Testis (tissue), 3 donors: Measurements from ENCODE around the gene SIM1. TPM values are rescaled to one million over a fixed set of nuclear protein-coding genes. Genes with fewer than 3 reads are reported as not detected.

Source experiments
- DNase-seq: peaks from one replicate; pipeline ENCODE4 v3.0.0-alpha.2; 2019
- H3K27ac ChIP-seq, 2 donors: fragments of 200-600 bp; sonication (generic); one replicate each; pipeline ENCODE4 v1.5.1; 2019
- H3K27me3 ChIP-seq: fragments of 200-600 bp; sonication (generic); one replicate; pipeline ENCODE4 v1.5.1; 2019
- H3K36me3 ChIP-seq: fragments of 200-600 bp; sonication (generic); one replicate; pipeline ENCODE4 v1.5.1; 2017; ENCODE audit warnings: low read depth; ENCODE audit errors: missing control alignments
- H3K4me1 ChIP-seq: fragments of 200-600 bp; sonication (generic); one replicate; pipeline ENCODE4 v1.5.1; 2019
- H3K4me3 ChIP-seq, 2 donors: fragments of 200-600 bp; sonication (generic); one replicate each; pipeline ENCODE4 v1.5.1; 2017 to 2019
- H3K9me3 ChIP-seq: fragments of 200-600 bp; sonication (generic); one replicate; pipeline ENCODE4 v1.5.1; 2017
- CTCF ChIP-seq, 3 experiments: fragments of 450-650 bp in 2 of 3; fragments of 200-600 bp in 1 of 3; sonication (generic) in 1 of 3; IDR thresholded peaks; one replicate each; pipeline ENCODE4 v1.5.1; 2016 to 2019; ENCODE audit warnings: antibody characterized with exemption in 3 of 3, mild to moderate bottlenecking in 2 of 3, moderate library complexity in 1 of 3
- POLR2A ChIP-seq: fragments of 450-650 bp; IDR thresholded peaks from one replicate; pipeline ENCODE4 v1.6.1; 2017; ENCODE audit warnings: antibody characterized with exemption, mild to moderate bottlenecking, moderate library complexity
- WGBS, 2 donors: methylation state at CpG; one replicate each; pipeline ENCODE4 v1.1.5; 2018; 5-methylcytosine and 5-hydroxymethylcytosine counted together
- intact Hi-C: fragments of 100-400 bp; cut with DNase I; formaldehyde crosslinking; loops from one replicate; pipeline ENCODE4 v1.15.1; 2023; ENCODE audit warnings: low total_unique reads
- polyA plus RNA-seq: library from polyadenylated mRNA; stranded (reverse); fragments of 350-450 nt; fragmentation: Illumina TruSeq; extraction: RNeasy Lipid Tissue Mini Kit (QIAGEN cat#74804); gene quantifications from one replicate; pipeline ENCODE4 v1.2.3, GENCODE V29; 2014; ENCODE audit warnings: low read depth, low replicate concordance; ENCODE audit not compliant: insufficient read depth
- total RNA-seq, 2 donors: library from RNA; depleted of rRNA; stranded (reverse); fragments of >200 nt; gene quantifications; one replicate each; pipeline ENCODE4 v1.2.3, GENCODE V29; 2016

The SIM1 gene
- total and polyA plus RNA-seq, 3 donors from 2014 or later: 0.43 to 1.5 (median 0.88) TPM

- peaks cover 12% of the 10 kb centered on the region for H3K27me3 ChIP-seq
- no peaks in the 10 kb centered on the region for H3K36me3 ChIP-seq
- H3K27ac ChIP-seq: no peak overlapping the region
- intact Hi-C loops: no loop called here
- DNase-seq: no peak
- WGBS, 2 donors: 14% methylated on average over 13 of the region's 13 CpGs
- no peaks in the 10 kb centered on the region for H3K9me3 ChIP-seq
- H3K4me1 ChIP-seq: no peaks in the 10 kb centered on the region
- TF ChIP-seq POLR2A (no peak), CTCF (IDR thresholded peaks at IDR 0.05) (no peak)
- H3K4me3 ChIP-seq: no peak overlapping the region
Measured at GRCh38 chr6:100462706-100463629, 1.8 kb downstream of the SIM1 start.

GRCh38 chr6:100461917-100462705 lies 2.6 kb downstream of the SIM1 start:
- Histone ChIP-seq H3K4me3 (no peak overlapping the region), H3K9me3 (no peaks in the 10 kb centered on the region), H3K4me1 (no peaks in the 10 kb centered on the region), H3K27me3 (peaks cover 7% of the 10 kb centered on the region), H3K27ac (no peak overlapping the region), H3K36me3 (no peaks in the 10 kb centered on the region)
- WGBS, 2 donors: 10 to 16% methylated on average over 3 of the region's 3 CpGs
- TF ChIP-seq CTCF (IDR thresholded peaks at IDR 0.05): no peak
- no peak for TF ChIP-seq POLR2A
- intact Hi-C loops: no loop called here
- DNase-seq: no peak

- WGBS, 2 donors: 6 to 7% methylated on average over 25 to 29 of the region's 29 CpGs
- no peak for TF ChIP-seq CTCF (IDR thresholded peaks at IDR 0.05)
- TF ChIP-seq POLR2A: no peak
- H3K4me3 ChIP-seq: no peak overlapping the region
Measured at GRCh38 chr6:100461278-100461916, 3.3 kb downstream of the SIM1 start.

GRCh38 chr6:100460650-100461204 lies 4.0 kb downstream of the SIM1 start:
- Histone ChIP-seq H3K9me3 (no peaks in the 10 kb centered on the region), H3K4me1 (no peaks in the 10 kb centered on the region), H3K36me3 (no peaks in the 10 kb centered on the region), H3K4me3 (no peak overlapping the region), H3K27me3 (peaks cover 6% of the 10 kb centered on the region), H3K27ac (no peak overlapping the region)
- no peak for DNase-seq
- intact Hi-C loops: no loop called here
- TF ChIP-seq CTCF (IDR thresholded peaks at IDR 0.05) (peak in 1 of 3 experiments; percentile 36), POLR2A (no peak)
- 4 to 8% methylated on average over 8 to 9 of the region's 9 CpGs for WGBS, 2 donors

More at GRCh38 chr6:100461278-100461916, 3.3 kb downstream of the SIM1 start:
- DNase-seq: no peak
- no peaks in the 10 kb centered on the region for H3K9me3 ChIP-seq
- H3K4me1 ChIP-seq: no peaks in the 10 kb centered on the region
- no peaks in the 10 kb centered on the region for H3K36me3 ChIP-seq
- intact Hi-C loops: no loop called here
- peaks cover 6% of the 10 kb centered on the region for H3K27me3 ChIP-seq
- no peak overlapping the region for H3K27ac ChIP-seq
